KBM-7 (cell line): ENCODE results near the gene SERPINB5.

ENCODE experiments used
- DNase-seq: peaks from one replicate; pipeline ENCODE4 v3.0.0-alpha.2; 2015
- in situ Hi-C: fragments of 300-500 bp; cut with MboI; formaldehyde crosslinking; loops from 2 replicates; pipeline ENCODE4 v1.14.3; 2020; ENCODE audit warnings: low sequenced_read_pairs, low pct_unique_long_range_greater_than_20kb, mixed read lengths

The SERPINB5 gene

DNA sequence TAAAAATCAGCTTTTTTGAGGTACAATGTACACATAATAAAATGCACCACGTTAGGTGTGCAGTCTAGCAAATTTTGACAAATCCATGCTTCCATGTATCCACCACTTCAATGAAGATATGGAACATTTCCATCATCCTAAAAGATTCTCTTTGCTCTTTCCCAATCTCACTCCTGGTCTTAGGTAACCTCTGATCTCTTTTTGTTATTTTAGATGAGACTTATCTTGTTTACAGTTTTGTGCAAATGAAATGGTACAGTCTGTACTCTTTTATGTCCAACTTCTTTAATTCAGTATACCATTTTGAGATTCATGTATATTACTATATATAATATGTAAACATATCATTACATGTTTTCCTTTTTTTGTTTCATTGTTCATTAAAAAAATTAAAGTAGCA lies 16.3 kb upstream of the SERPINB5 start:
- no peak for DNase-seq
- in situ Hi-C loops: no loop called here

DNA sequence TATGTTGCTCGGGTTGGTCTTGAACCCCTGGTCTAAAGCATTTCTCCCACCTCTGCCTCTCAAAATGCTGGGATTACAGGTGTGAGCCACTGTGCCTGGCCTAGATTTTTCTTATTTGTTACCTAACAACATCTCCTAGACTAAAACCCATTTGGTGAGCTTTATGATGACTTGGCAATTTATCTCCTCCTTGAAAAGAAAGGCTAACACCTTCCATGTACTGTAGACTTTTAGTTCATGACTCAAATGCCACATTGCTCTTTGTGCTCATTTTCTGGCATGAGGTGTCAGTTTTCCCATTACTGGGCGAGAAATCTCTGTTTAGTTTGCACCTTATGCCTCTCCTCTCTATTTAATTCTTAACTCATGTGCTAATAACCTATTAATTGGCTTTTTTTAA lies 12.3 kb upstream of the SERPINB5 start:
- DNase-seq: no peak
- in situ Hi-C loops: no loop called here

DNA sequence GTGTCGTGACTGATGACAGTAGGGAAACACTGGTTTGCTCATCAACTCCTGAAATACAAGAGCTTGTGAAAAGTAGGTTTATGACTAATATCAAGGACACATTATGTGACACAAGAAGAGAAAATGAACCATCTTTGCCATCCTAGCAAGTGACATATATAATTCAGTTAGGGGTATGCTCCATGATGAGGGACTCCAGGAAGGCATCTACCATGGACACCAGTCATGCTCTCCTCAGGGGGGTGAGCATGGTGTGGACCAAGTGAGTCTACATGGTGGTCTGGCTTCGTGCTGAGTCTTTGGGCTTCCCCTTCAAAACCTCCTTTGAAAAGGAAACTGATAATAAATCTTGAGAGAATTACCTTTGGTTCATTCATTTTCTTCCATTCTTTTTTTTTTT lies 11.7 kb upstream of the SERPINB5 start:
- DNase-seq: no peak
- in situ Hi-C loops: no loop called here

DNA sequence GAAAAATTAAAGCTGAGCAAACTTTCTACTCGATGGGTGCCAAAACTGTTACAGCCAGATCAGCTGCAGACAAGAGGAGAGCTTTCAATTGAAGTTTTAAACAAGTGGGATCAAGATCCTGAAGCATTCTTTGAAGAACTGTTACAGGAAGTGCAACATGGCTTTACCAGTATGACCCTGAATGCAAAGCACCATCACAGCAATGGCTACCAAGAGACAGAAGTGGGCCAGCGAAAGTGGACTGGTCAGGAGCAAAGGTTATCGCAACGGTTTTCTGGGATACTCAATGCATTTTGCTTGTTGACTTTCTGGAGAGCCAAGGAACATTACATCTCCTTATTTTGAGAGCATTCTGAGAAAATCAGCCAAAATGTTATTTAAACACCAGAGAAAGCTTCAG lies 9.1 kb upstream of the SERPINB5 start:
- in situ Hi-C loops: no loop called here
- no peak for DNase-seq

DNA sequence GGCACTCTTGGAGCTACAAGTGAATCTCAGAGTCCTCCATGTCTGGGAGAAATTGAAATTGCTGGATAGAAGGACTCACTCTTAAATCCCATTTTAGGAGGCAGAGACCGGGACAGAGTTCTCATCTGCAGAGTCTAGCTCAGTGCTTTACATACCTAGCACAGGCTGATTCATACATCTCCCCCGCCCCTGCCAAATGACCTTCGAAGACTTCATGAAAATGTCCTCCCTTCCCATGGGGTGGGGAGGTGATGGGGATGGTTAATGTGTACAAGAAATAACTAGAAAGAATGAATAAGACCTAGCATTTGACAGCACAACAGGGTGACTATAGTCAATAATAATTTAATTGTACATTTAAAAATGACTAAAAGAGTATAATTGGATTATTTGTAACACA lies 8.2 kb upstream of the SERPINB5 start:
- in situ Hi-C loops: no loop called here
- DNase-seq: no peak

DNA sequence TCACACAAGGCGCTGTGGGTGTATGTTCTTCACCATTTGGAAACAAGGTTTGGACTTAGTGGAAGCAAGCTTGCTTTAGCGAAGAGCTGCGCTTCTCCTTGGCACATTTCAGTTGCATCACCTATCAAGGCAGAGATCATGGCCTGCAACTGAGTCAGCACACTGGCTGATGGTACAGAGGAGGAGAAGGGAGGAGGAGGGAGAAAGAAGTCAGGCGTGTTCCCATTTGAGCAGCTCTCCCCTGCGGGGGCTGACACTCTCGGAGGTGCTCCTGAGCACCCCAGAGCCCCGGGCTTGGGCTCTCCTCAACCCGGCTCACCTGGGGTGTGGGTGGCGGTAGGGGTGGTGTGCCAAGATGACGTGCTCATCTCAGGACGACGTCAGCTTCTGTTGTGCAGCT lies 6.0 kb upstream of the SERPINB5 start:
- in situ Hi-C loops: no loop called here
- DNase-seq: no peak

DNA sequence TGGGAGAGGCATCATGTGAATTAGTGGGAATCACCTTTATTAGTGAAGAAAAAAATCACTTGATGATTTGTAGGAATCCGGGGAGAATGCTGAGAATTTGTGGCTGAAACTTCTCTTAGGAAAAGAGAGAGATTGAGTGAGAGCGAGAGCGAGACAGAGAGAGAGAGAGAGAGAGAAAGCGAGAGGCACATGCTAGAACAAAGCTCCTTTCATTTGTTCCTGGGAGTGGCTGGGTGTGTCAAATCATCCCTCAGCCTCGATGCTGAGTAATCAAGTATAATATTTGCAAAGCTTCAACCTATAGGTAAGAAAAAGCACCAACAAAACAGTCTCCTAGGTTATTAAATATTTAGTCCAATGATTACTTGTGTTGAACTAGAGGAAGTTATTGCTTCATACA lies 4.4 kb upstream of the SERPINB5 start:
- in situ Hi-C loops: no loop called here

DNA sequence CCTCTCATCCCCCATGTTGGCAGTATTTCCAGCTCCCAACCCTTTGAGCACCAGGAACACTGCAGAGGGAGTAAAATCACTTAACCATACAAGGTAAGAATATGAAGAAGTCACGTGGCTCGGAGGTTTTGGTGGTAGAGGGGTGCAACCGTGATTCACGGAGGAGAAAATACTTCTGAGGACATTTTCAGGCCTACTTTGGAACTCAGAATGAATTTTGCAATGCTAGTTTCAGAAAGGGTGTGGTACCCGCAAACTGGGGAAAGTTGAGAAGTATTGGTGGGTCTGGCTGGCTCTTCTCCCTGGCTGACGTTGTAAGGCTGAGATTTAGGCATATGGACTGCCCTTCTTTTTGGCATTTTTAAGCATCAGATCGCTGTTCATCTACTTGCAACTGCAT lies 442 bp downstream of the SERPINB5 start:
- in situ Hi-C loops: no loop called here

More for the DNA sequence above, 4.4 kb upstream of the SERPINB5 start:
- DNase-seq: no peak

DNA sequence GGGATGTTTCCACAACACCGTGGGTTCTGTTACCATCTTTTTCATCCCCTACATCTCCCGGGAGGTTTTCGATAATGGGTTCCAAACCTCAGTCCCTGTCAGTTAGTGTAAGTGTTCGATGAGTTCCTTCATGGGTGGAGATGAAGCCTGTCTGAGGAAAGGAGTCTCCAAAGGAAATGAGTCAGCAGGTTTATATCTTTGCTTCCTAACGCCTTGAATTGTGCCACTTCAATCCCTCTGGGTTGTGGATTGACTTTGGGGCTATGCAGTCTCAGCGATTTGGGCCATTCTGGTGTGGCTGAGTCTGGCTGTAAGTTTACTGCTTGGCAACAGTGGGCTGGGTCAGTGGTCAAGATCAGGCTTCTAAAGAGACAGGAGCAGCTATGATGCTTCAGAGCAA lies 1.2 kb downstream of the SERPINB5 start:
- in situ Hi-C loops: no loop called here
- no peak for DNase-seq

More for the DNA sequence above, 442 bp downstream of the SERPINB5 start:
- DNase-seq: no peak

DNA sequence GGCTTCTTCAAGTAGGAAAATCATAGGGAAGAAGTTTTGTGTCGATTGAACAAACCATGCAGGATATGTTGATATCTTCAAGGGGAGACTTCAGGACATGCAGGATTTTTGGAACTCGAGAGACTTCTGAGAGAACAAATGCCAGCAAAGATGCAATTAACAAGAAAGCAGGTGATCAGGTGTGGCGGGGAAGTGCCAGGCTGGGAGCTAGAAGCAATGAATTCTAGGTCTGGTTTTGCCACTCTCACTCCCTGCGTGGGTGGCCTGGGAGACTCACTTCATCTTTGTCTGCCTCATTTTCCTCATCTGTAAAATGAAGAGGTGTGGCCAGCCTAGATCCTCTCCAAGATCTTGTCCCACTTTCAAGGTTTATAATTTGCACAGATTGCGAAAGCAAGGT lies 3.1 kb downstream of the SERPINB5 start:
- no peak for DNase-seq
- in situ Hi-C loops: no loop called here

DNA sequence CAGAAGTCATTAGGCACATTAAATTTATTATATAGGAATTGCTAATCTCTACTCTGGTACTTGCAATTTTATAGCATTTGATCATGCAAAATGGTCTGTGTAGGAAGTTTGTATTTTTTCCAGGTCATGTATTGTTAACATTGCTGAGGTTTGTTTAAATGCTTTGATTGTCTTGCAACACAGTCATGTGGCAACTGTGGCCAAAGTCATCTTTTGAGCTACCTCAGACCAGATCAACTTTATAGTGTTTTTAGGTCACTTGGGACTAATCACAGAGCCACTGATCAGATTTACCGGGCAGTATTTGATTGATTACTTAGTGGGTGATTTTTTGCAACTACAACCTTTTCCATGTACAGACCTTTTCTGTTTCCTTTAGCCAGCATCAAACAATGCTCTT lies 3.7 kb downstream of the SERPINB5 start:
- DNase-seq: no peak
- in situ Hi-C loops: no loop called here

DNA sequence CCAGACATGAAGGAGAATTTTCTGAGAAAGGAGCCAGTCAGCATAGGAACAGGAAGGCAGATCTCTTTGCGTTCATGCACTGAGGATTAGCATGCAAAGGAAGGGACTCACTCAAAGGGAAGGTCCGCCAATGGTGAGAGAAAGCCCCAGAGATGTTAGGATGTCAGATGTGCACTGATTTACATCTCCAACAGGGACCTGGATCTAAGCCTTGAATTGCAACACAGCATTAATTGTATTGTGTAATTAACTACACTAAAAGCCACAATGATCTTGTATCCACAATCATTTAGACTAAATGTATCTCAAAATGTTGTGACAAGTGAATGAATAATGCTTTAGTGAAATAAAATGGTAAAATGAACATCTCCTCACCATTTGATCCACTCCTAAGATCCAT lies 4.2 kb downstream of the SERPINB5 start:
- in situ Hi-C loops: no loop called here
- no peak for DNase-seq

DNA sequence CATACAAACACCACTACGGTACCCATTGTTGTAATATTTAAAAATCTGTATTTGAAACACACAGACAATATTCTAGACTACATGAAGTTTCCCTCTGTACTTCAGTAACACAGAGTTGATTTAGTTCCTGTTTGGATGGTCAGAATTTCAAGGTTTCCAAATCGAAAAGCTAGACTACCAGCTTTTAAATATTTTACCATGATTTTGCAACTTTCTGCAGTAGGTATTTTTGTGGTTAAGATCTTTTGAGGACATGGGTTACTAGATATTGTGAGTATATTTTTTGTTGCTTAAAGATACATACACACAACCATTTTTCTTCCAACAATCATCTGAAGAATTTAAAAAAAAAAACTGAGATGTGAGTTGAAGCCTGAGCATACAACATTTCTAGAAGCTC lies 10.9 kb downstream of the SERPINB5 start:
- DNase-seq: no peak
- in situ Hi-C loops: no loop called here

DNA sequence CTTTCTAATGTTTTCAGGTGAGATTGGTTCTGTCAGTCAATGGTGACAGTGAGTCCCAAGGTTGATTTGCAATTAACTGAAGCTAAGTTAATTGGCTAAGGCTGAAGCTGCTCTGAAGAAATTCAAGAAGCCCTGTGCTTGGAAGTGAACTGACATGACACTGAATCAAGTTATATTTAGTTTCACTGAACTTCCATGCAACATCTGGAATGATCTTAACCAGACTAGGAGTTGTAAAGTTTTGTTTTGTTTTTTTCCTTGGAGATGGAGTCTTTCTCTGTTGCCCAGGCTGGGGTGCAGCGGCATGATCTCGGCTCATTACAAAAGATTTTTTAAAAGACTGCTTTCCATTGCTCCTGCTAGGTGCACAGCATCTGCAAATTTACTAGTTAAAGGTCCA lies 11.4 kb downstream of the SERPINB5 start:
- no peak for DNase-seq
- in situ Hi-C loops: no loop called here

DNA sequence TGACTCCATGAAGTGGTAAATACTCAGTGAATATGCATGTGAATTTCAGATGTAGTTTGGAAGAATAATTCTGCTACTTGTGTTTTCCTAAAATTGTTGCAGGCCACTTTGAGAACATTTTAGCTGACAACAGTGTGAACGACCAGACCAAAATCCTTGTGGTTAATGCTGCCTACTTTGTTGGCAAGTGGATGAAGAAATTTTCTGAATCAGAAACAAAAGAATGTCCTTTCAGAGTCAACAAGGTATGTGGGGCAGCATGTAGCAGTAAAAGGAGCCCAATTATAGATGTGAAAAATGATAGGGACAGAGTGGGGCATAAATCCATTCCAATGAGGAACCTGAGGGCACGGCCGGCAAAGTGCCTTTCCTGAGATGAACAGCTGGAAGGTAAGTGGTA lies 16.1 kb downstream of the SERPINB5 start:
- DNase-seq: no peak
- in situ Hi-C loops: no loop called here

DNA sequence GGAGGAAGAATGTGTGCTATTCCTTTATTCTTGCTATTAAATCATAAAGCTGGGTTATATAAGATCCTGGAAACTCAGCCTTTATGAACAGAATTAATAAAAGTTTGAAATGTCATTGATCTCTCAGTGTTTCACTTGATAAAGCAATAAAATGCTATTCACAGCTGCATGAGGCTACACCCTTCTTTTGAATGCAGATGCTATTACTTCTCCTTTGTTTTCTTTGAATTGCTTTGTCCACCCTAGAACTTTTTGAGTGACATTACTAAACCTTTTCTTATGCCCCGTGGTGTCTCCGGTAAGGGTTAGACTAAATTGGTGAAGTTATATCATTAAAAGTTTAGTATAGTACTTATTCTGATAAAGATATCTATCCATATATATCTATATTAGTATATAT lies 18.9 kb downstream of the SERPINB5 start:
- in situ Hi-C loops: no loop called here
- DNase-seq: no peak

DNA sequence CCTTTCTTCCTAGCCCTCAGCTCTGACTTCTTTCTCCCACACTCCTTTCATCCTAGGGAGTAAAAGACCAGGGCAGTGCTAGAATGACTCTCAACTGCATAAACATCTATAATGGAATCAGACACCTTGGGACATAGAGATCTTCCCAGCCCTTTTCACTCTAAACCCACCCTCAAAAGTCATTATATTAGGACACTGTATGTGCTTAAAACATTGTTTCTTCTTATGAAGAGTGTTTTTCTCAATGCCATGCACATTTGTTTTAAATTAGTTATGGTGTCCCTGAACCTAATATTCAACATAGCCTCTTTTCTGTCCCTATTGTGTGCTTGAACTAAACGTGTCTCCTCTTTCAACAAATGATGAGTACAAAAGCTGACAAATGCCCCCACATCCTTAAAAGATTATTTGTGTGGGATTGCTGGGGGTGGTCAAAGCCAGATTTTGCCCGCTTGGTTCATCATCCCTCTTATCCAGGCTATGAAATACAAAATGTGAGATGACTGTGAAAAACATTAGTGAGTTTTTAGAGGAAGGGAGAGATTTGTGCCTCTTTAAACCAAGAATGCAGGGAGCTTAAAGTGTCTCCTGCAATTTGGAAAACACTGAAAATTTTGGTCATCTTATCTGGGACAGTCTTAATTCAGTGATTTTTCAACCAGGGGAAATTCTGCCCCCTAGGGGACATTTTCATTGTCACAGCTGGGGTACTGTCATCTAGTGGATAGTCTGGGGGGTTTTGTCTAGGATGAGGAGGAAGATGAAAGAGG lies 29.0 kb downstream of the SERPINB5 start:
- in situ Hi-C loops: loop anchor here (25.0 kb wide), 1 partner anchor 332 kb away; no protein-coding TSS in a partner anchor
- peak; percentile 56 for DNase-seq

DNA sequence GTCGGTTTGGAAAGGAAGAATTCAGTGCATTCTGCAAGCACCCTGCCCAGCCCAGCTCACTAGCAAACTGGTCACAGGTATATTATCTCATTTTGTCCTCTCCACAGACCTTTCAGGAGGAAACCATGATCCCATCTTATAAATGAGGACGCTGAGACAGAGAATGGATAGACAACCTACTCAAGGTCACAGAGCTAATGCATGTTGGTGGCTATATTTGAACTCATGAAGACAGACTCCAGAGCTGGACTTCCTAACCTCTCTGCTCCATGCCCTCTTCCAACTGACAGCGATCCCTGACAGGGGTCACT lies 29.5 kb downstream of the SERPINB5 start:
- in situ Hi-C loops: loop anchor here (25.0 kb wide), 1 partner anchor 331 kb away; no protein-coding TSS in a partner anchor

DNA sequence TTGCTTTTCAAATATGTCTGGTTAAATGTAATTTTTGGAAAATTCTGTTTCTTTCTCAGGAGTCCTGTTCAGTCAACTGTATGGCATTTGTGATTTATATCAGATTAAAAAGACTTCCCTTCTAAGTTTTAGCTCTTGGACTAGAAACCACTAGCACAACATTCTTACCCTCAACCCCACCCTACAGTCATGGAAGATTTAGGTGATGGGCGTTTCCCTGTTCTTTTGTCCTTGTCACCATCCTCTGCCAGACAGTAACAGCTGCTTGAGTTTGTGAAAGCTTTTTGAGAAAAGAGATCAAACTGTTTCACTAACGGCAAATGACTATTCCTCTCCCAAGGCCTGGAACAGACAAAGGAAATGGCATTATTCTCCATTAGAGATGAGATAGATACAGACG lies 31.8 kb downstream of the SERPINB5 start:
- in situ Hi-C loops: loop anchor here (25.0 kb wide), 1 partner anchor 329 kb away; no protein-coding TSS in a partner anchor
- no peak for DNase-seq

More for the DNA sequence above, 29.5 kb downstream of the SERPINB5 start:
- DNase-seq: no peak

DNA sequence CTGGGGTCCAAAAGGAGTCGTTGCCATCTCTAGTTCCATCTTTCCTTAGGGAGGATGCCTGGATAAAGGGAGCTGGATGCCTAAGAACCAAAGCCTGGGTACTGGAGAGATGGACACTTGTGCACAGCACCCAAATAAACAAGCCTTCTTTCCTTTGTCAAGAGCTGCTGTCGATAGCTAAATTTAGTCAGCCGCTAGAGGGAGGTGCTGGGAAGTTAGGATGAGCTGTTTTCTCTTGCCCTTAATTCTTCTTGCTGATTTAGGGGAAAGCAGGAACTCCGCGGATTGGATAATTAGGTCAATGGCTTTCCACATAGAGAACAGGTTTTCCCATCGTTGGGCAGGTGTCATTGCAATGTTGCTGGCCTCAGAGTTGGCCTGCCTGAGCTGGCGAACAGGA lies 34.5 kb downstream of the SERPINB5 start:
- in situ Hi-C loops: loop anchor here (25.0 kb wide), 1 partner anchor 326 kb away; no protein-coding TSS in a partner anchor
- no peak for DNase-seq

DNA sequence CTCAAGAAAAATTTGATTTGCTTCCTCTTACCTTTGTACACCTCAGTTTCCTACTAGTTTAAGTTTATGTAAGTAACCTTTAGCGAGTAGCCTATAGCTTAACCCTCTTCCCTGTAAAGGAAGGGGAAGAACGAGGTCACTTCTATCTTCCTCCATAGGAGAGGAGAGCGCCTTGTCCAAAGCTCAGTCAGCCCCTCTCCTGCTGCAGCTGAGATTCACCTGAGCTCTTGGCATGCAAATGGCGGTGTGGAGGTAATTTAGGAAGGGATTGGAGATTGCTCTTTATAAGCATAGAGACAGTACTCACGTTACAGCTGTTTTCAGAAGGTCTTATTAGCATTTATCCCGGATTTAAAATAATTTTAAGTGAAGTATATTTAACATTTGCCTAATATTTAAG lies 37.6 kb downstream of the SERPINB5 start:
- DNase-seq: no peak
- in situ Hi-C loops: loop anchor here (25.0 kb wide), 1 partner anchor 323 kb away; no protein-coding TSS in a partner anchor
